Suprapubic skin (tissue), 4 donors: Measurements from ENCODE around the gene COL23A1. TPM values are rescaled to one million over a fixed set of nuclear protein-coding genes. Genes with fewer than 3 reads are reported as not detected.

ENCODE experiments used
- DNase-seq, 2 donors: peaks; one replicate each; pipeline ENCODE4 v3.0.0-alpha.2; 2019; ENCODE audit warnings: low spot score in 2 of 2
- H3K27ac ChIP-seq: fragments of 200-600 bp; sonication (generic); one replicate; pipeline ENCODE4 v1.5.1; 2019
- H3K27me3 ChIP-seq: fragments of 200-600 bp; sonication (generic); one replicate; pipeline ENCODE4 v1.5.1; 2019
- H3K36me3 ChIP-seq: fragments of 200-600 bp; sonication (generic); one replicate; pipeline ENCODE4 v1.5.1; 2019
- H3K4me1 ChIP-seq: fragments of 200-600 bp; sonication (generic); one replicate; pipeline ENCODE4 v1.5.1; 2019
- H3K4me3 ChIP-seq: fragments of 200-600 bp; sonication (generic); one replicate; pipeline ENCODE4 v1.5.1; 2019; ENCODE audit warnings: mild to moderate bottlenecking
- H3K9me3 ChIP-seq: fragments of 200-600 bp; sonication (generic); one replicate; pipeline ENCODE4 v1.5.1; 2019
- CTCF ChIP-seq, 2 donors: fragments of 200-600 bp in 1 of 2; fragments of 450-650 bp in 1 of 2; sonication (generic) in 1 of 2; IDR thresholded peaks; one replicate each; pipeline ENCODE4 v1.5.1; 2016 to 2019; ENCODE audit warnings: antibody characterized with exemption in 2 of 2, mild to moderate bottlenecking in 1 of 2, moderate library complexity in 1 of 2
- EP300 ChIP-seq: sonication (generic); formaldehyde crosslinking; IDR thresholded peaks from one replicate; pipeline ENCODE4 v1.6.1; 2017; ENCODE audit warnings: antibody characterized with exemption
- POLR2A ChIP-seq, 2 donors: fragments of 450-650 bp; IDR thresholded peaks; one replicate each; pipeline ENCODE4 v1.6.1; 2017; ENCODE audit warnings: antibody characterized with exemption in 2 of 2, mild to moderate bottlenecking in 2 of 2, moderate library complexity in 2 of 2
- POLR2AphosphoS5 ChIP-seq, 3 donors: sonication (generic); formaldehyde crosslinking; IDR thresholded peaks; one replicate each; pipeline ENCODE4 v1.6.1; 2017; ENCODE audit warnings: antibody characterized with exemption in 3 of 3
- WGBS: methylation state at CpG from one replicate; pipeline ENCODE4 v1.1.5; 2018; 5-methylcytosine and 5-hydroxymethylcytosine counted together
- total RNA-seq, 4 donors: library from RNA; depleted of rRNA; stranded (reverse); fragments of >200 nt; gene quantifications; one replicate each; pipeline ENCODE4 v1.1.0, GENCODE V29; 2016

Gene COL23A1
- total RNA-seq, 4 donors from 2014 or later, result 1.6 to 4.4 (median 3.4) TPM

GRCh38 chr5:178416919-178417318 is 173.3 kb downstream of the COL23A1 start:
- no peaks in the 10 kb centered on the region for H3K36me3 ChIP-seq
- H3K4me1 ChIP-seq, result no peaks in the 10 kb centered on the region
- no peak overlapping the region for H3K27ac ChIP-seq
- 25% methylated on average over 2 of the region's 6 CpGs for WGBS
- no peak overlapping the region for H3K4me3 ChIP-seq
- peak in 1 of 2 donors; percentile 18 for DNase-seq
- H3K27me3 ChIP-seq, result peaks cover 14% of the 10 kb centered on the region
- no peak for TF ChIP-seq CTCF (IDR thresholded peaks at IDR 0.05)
- H3K9me3 ChIP-seq, result no peaks in the 10 kb centered on the region

GRCh38 chr5:178416206-178416882 is 173.8 kb downstream of the COL23A1 start:
- TF ChIP-seq POLR2AphosphoS5 (IDR thresholded peaks at IDR 0.05), result no peak
- TF ChIP-seq CTCF (IDR thresholded peaks at IDR 0.05), result no peak
- TF ChIP-seq EP300, result no peak
- TF ChIP-seq POLR2A (IDR thresholded peaks at IDR 0.05), result no peak
- peaks cover 14% of the 10 kb centered on the region for H3K27me3 ChIP-seq
- peak in 1 of 2 donors; percentile 63 for DNase-seq
- no peak overlapping the region for H3K27ac ChIP-seq
- 91% methylated on average over 9 of the region's 12 CpGs for WGBS
- H3K36me3 ChIP-seq, result no peaks in the 10 kb centered on the region
- H3K4me1 ChIP-seq, result no peaks in the 10 kb centered on the region
- H3K9me3 ChIP-seq, result no peaks in the 10 kb centered on the region
- no peak overlapping the region for H3K4me3 ChIP-seq

GRCh38 chr5:178415353-178415752 is 174.8 kb downstream of the COL23A1 start:
- no peak overlapping the region for H3K27ac ChIP-seq
- no peaks in the 10 kb centered on the region for H3K36me3 ChIP-seq
- peak; percentile 27 to 47 for DNase-seq
- H3K27me3 ChIP-seq, result peaks cover 14% of the 10 kb centered on the region
- no peaks in the 10 kb centered on the region for H3K4me1 ChIP-seq
- no peak for TF ChIP-seq POLR2A (IDR thresholded peaks at IDR 0.05)
- TF ChIP-seq POLR2AphosphoS5 (IDR thresholded peaks at IDR 0.05), result no peak
- no peak for TF ChIP-seq CTCF (IDR thresholded peaks at IDR 0.05)
- no peak overlapping the region for H3K4me3 ChIP-seq
- no peaks in the 10 kb centered on the region for H3K9me3 ChIP-seq
- 85% methylated on average over 16 of the region's 17 CpGs for WGBS

- Histone ChIP-seq H3K9me3 (no peaks in the 10 kb centered on the region), H3K27ac (no peak overlapping the region), H3K36me3 (no peaks in the 10 kb centered on the region), H3K27me3 (peaks cover 14% of the 10 kb centered on the region), H3K4me1 (no peaks in the 10 kb centered on the region), H3K4me3 (no peak overlapping the region)
- 64% methylated on average over 4 of the region's 4 CpGs for WGBS
- no peak for TF ChIP-seq CTCF (IDR thresholded peaks at IDR 0.05)
- TF ChIP-seq POLR2A (IDR thresholded peaks at IDR 0.05), result no peak
- no peak for TF ChIP-seq EP300
- no peak for TF ChIP-seq POLR2AphosphoS5 (IDR thresholded peaks at IDR 0.05)
- DNase-seq, result peak; percentile 29 to 44
Observed at GRCh38 chr5:178413988-178414387, 176.2 kb downstream of the COL23A1 start.

- Histone ChIP-seq H3K4me1 (no peaks in the 10 kb centered on the region), H3K27ac (no peak overlapping the region), H3K27me3 (peaks cover 11% of the 10 kb centered on the region), H3K4me3 (no peak overlapping the region), H3K36me3 (no peaks in the 10 kb centered on the region), H3K9me3 (no peaks in the 10 kb centered on the region)
- DNase-seq, result no peak
- WGBS, result 66% methylated on average over 2 of the region's 2 CpGs
- TF ChIP-seq POLR2A (IDR thresholded peaks at IDR 0.05), result no peak
- no peak for TF ChIP-seq CTCF (IDR thresholded peaks at IDR 0.05)
- TF ChIP-seq EP300, result no peak
- no peak for TF ChIP-seq POLR2AphosphoS5 (IDR thresholded peaks at IDR 0.05)
Observed at GRCh38 chr5:178411083-178411482, 179.1 kb downstream of the COL23A1 start.
